Middle frontal gyrus (tissue), 1 donor: ENCODE results near the gene ERAP2.

Experiments used
- DNase-seq: peaks from one replicate; pipeline ENCODE4 v3.0.0-alpha.2; 2015; ENCODE audit warnings: low spot score; ENCODE audit errors: extremely low spot score

Gene ERAP2

DNA sequence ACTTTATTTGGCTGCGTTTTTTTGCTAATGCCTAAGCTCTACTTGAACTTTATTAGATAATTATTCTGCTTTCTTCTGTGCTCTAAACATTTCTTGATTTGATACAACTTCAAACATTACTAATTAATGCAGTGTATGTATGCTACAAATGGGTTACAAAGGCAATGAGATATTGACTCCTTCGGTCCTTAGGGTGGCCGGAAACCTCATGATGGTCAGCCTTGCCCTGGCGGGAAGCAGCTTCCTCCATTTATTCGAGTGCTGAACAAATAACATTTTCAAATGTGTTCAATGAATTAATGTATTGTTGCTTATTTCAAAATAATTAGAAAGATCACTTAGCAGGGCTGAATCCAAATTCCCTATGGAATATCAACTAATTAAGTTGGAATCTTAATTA lies 55.7 kb downstream of the ERAP2 start:
- DNase-seq = no peak

GRCh38 chr5:96933764-96934707 lies 57.7 kb downstream of the ERAP2 start:
- peak; percentile 17 for DNase-seq

DNA sequence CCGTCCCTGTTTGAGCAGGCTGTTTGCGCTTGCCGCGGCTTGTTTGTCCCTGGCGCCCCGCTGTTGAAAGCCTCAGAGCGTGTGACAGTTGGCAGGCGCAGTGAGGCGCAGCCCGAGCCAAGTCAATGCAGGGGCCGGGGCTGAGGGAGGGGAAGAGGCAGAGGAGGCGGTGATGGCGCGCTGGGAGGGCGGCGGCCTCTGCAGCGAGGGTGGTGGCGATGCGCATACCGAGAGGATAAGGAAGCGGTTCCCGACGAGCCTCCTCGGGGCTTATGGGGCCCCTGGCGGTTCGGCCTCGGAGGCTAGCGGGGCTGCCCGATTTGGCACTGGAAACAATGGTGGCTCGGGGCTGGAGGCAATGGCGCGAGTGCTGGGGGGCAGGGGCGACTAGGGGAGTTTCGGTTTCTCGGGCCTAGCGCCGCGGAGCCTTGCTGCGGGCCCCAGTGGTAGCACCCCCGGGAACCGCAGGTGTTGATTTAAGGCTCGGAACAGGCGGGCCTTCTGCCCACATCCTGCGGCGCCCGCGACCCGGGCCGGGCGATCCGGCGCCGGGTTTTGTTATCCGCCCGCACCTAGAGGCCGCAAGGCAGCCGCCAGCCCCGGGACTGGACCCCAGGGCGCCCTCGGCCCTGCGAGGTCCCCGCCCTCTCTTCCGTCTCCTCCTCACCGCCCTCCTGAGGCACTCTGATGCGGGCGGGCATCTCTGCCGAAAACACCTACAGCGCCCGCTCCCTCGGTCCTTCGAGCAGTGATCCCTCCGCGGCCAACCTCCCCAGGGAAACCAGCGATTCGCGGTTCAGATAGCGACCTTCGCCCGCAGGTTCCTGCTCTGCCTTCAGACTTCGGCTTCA lies 58.6 kb downstream of the ERAP2 start:
- peak; percentile 74 for DNase-seq

DNA sequence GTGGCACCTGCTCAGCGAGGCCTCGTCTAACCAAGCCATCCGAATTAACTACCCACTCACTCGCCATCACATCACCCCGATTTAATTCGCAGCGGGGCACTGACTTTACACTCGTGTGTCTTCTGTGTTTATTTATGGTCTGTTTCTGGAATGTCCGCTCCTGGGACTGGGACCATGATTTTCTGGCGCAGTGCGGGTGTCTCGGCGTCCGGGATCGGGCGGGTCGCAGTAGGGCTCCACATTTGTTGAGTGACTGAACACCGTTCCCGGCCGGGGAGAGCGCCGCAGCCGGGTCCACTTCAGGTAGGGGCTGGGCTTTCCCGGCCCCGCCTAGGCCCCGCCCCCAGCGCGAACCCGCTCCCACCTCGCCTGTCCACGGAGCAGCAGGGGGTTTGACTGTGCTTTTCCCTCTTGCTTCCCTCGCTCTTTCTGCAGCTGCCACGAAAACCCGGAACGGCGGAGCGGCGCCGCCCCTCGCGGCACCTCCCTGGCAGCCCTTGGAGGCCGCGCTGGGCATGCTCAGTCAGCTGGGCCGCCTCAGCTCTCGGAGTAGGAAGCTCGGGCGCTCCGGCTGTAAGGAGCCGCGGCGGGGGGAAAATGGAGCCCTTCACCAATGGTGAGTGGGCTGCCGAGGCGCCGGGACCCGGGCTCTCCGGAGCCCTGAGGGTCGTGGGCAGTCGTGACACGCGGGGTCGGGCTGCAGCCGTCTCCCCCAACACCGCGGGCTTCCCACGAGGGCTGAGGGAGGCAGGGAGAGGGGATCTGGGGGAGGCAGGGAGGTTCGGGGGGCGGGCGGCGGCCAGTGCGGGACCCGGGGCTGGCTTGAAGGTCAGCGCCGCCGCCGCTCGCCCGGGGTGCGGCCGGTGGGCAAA lies 59.5 kb downstream of the ERAP2 start, which contains the start of gene LNPEP:
TSS of gene LNPEP (plus strand) at position 522 of the 872 bp plus-strand sequence. CDS start at position 598, 76 bp downstream.
- DNase-seq = peak; percentile 91

GRCh38 chr5:96936431-96937320 lies 60.4 kb downstream of the ERAP2 start:
- no peak for DNase-seq

- no peak for DNase-seq
These were observed 64.3 kb downstream of the ERAP2 start for GRCh38 chr5:96940586-96940985.

DNA sequence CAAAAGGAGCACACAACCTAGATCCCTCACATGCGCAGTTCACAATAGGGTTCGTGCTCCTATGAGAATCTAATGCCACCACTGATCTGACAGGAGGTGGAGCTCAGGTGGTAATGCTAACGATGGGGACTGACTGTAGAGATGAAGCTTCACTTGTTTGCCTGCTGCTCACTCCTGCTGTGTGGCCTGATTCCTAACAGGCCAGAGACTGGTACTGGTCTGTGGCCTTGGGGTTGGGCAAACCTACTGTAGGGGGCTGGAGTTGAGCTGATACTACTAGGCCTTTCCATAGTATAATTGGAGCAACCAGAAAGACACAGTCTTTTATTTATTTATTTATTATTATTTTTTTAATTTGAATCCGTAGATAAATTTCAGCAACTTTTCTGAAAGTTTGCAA lies 64.8 kb downstream of the ERAP2 start:
- DNase-seq = no peak

GRCh38 chr5:96942078-96942477 lies 65.8 kb downstream of the ERAP2 start:
- DNase-seq = no peak

GRCh38 chr5:96942911-96943310 lies 66.6 kb downstream of the ERAP2 start:
- no peak for DNase-seq

DNA sequence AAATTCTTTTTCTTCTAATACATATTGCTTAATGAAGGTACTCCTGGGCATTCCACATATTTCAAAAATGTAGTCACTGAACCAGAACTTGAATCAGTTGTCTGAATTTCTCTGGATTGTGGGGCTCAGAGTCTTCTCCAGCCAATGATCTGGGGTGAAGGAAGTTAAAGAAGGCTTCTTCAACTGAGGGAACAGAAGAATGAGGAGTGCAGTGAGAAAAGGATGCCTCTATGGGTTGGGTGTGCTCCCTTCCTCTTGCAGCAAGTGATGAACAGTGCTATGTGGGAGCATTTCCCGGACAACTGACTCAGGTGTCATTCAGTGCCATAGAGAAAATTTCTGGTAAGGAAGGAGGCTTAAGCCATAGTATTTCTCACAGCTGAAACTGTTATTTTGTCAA lies 67.5 kb downstream of the ERAP2 start:
- DNase-seq = no peak

GRCh38 chr5:96945144-96945897 lies 69.0 kb downstream of the ERAP2 start:
- DNase-seq = no peak

GRCh38 chr5:96946381-96946780 lies 70.1 kb downstream of the ERAP2 start:
- no peak for DNase-seq

DNA sequence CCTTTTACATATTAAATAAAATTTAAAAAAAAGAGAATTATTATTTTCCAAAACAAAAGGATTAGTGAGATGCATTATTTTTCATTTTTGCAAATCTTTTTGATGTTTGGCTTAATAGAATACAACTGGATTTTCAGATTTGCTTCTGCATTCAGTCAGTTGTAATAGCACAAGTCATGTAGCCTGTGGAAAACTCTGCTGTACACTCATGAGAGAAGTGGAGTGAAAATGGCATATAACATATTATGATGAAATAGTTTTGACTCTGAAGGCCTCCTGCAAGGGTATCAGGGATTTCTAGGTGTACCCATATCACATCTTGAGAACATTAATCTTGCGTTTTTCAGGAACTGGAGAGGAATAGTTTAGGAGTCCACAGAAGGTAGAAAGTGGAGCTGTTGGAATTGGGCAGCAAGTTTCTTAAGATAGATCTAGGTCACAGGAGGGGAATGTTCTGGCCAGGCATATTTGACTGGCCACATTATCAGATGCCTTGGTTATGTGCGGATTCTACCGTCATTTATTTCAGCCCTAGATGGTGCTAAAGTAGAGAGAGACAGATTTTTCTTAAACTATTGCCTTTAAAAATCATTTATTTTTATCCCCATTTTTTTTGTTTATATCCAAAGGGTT lies 75.9 kb downstream of the ERAP2 start:
- DNase-seq = no peak

DNA sequence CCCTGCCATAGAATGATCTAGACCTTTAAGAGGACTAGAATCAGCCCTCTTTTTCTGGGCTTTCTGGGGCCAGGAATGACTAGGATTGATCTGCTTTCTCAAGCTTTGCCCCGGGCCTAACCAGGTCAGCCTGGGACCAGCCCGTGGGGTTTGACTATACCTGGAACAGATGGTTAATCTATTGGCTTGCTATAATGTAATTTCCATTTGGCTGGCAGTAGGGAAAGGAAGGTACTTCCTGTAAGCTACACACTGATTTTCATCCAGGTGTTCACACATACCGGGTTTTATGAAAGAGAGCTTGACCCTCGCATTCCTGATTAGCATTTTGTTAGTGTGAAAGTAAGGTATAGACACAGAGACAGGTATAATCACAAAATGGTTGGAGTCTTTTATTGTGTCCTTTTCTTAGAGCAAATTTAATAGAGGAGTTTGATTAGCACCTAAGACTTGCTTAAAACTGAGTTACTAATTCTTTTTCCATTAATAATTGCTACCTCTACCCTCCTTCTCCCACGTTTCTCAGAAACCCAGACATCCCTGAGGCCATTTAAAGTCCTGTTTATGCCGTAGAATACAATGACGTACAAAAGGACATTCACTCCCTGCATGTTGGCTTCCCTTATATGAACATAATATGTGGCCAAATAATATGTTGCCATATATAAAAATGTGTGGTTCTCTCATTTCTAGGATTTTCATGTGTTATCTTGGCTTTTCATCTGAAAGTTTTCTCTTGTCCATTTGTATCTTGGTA lies 76.9 kb downstream of the ERAP2 start:
- DNase-seq = no peak

GRCh38 chr5:96957254-96958049 lies 81.2 kb downstream of the ERAP2 start:
- no peak for DNase-seq

- DNase-seq = no peak
These were observed 82.7 kb downstream of the ERAP2 start for GRCh38 chr5:96958977-96959376.

GRCh38 chr5:96961053-96961452 lies 84.8 kb downstream of the ERAP2 start:
- DNase-seq = no peak
